ENCODE measurements around the gene KCTD15. TPM values are rescaled to one million over a fixed set of nuclear protein-coding genes. Genes with fewer than 3 reads are reported as not detected.

The KCTD15 gene, protein sequence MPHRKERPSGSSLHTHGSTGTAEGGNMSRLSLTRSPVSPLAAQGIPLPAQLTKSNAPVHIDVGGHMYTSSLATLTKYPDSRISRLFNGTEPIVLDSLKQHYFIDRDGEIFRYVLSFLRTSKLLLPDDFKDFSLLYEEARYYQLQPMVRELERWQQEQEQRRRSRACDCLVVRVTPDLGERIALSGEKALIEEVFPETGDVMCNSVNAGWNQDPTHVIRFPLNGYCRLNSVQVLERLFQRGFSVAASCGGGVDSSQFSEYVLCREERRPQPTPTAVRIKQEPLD
- 25.4 and 28.1 TPM in 2 replicates for total RNA-seq (2014; rRNA removed; shearing (Covaris generic))

DNA sequence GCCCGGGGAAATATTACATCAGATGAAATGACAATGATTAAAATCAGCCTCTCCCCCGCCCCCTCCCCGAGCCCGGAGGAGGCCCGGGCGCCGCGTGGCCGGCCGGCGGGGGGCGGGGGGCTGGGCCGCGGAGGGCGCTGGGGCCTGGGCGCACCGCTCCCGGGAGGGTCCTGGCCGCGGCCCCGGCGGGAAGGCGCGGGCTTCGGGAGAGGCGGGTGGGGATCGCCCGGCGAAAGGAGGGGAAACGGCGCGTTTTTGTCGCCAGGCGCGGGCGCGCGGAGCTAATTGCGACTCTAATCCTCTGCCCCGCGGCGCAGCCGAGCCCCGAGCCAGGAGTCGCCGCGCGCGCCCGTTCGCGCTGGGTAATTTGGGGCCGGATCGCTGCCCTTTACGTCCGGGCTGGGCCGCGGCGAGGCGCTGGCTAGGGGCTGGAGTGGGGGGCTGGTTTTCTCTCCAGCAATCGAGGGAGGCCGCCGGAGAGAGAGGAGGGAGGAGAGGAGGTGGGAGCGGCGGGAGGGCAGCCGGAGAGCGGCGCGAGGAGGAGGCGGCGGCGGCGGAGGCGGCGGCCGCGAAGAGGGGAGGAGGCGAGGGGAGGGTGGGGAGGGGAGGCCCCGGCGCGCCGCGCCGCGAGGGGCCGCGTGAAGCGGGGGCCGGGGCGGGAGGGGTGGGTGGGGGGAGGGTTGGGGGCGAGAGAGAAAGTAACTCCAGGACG lies at the start of gene KCTD15:
KCTD15 (plus strand) TSS at position 707 of the 712 bp plus-strand sequence. CDS start 3,585 bp downstream, outside the sequence.
- DNase-seq (ENCODE audit: low spot score) = no peak

DNA sequence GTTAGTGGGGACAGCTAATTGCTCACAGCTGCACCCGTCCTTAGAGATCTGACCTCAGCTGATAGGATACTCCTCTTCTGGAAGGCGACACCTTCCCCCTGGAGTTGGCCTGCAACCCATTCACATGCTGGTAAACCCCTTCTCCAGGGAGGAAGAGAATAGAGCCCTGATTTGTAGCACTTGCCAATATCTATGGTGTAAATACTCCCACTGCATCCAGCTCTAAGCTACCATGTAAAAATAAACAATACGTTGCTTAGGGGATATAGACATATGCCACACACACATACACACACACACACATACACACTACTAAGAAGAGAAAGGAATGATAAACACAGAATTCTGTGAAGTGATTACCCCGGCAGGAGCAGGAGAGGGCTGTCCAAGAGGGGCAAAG lies 49.4 kb upstream of the KCTD15 start:
- DNase-seq (ENCODE audit: low spot score) = no peak

DNA sequence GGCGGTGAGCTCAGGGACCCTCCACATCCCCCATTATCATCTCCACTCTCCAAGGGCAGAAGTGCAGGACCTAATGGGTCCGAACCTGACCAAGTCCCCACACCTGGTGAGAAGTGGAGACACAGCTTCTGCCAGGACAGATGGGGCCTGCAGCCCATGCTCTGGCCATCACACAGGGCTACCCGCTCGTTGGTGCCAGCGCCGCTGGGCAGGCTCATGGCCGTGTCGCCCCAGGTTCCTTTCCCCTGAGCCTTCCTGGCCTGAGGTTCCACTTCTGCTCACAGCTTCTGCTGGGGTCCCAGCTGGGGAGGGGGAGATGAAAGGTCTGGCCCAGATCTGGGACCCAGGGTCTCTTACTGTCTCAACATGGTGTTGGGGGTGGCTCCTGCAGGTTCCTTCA lies 48.4 kb upstream of the KCTD15 start:
- DNase-seq (ENCODE audit: low spot score) = no peak

DNA sequence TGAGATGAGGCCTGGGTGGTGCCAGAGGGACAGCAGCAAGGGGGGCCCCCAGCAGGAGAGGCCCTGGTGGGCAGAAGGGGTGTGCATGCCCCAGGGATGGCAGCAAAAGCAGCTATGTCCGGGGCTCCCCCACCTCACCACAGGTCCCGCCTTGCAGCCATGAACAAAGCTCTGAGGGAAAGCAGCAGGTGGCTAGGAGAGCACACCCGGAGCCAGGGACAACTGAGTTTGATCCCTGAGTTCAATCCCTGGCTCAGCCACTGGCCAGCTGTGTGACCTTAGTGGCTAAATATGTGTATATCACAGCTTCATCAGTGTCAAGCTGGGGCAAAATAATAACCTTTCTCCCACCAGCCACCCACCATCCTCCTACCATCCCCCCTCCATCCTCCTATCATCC lies 47.7 kb upstream of the KCTD15 start:
- no peak for DNase-seq (ENCODE audit: low spot score)

DNA sequence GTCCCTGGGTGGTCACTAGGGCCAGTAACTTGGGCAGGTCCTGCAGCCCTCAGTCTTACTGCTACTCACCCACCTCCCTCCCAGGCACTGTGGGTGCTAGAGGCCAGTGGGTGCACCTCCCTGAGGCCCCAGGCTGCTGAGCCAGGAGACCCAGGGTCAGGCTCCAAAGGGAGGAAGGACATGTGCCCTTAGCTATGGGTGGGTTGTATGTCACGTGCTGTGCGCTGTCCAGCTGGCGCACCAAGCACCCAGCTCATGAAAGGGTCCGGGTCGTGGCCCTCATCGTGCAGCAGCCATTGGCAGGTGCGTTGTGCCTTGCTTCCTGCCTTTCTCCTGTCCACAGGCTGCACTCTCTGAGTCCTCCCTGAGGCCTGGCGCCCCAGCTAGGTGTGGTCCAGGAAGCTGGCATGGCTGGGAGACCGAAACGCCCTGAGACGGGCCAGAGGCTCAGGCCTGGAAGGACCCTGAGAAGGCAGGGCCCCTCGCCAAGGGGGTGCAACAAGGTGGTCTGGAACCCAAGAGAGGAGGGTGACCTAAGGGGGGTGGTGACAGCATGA lies 47.0 kb upstream of the KCTD15 start:
- no peak for DNase-seq (ENCODE audit: low spot score)

DNA sequence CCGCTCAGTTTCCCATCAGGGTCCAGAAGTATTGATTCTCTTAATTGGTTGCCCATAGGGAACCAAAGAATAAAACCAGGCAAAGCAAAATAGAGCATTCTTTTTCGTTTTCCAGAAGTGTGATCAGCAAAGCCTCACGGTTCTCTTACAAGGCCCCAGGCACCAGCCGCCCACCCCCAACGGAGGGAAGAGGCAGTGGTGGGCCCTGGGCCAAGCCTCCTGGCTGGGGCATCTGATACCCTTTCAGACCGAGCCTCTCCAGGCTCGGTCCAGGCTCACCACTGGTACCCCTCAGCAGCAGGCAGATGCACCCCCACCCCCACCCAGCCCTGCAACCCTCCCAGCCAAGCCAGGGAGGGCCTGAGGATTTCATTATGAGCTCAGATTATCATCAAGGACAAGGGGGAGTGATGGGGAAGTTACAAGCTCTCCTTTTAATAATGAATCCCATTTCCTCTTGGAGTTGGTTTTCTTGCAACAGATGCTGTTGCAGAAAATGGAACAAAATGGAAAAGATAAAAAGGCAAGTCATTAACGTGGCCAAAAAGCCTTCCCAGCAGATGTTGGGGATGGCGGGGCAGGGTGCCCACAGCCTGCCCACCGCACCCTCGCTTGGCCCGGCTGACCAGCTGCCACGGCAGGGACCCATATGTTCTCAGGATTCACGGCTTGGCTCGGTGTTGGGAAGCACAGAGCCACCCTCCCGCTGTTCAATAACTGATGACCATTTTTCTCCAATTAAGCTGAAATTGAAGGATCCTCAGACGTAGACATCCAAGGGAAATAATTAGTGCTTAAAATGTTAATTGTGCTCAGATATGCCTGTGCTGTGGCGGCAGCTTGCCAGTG lies 45.9 kb upstream of the KCTD15 start:
- DNase-seq (ENCODE audit: low spot score) = no peak

DNA sequence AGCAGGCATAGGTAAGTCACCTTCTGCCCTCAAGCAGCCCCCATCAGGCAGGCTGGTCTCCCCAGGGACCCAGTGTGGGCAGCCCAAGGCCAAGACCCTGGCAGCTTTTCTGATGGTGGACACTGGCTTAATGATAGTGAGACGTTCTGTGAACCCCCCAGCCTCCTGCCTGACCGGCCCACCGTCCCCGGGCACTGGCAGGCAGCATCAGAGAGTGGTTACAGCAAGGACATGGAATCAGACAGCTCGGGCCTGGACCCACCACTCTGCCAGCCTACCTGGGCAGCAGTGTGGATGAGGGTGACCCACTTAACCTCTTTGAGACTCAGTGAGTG lies 45.3 kb upstream of the KCTD15 start:
- no peak for DNase-seq (ENCODE audit: low spot score)

DNA sequence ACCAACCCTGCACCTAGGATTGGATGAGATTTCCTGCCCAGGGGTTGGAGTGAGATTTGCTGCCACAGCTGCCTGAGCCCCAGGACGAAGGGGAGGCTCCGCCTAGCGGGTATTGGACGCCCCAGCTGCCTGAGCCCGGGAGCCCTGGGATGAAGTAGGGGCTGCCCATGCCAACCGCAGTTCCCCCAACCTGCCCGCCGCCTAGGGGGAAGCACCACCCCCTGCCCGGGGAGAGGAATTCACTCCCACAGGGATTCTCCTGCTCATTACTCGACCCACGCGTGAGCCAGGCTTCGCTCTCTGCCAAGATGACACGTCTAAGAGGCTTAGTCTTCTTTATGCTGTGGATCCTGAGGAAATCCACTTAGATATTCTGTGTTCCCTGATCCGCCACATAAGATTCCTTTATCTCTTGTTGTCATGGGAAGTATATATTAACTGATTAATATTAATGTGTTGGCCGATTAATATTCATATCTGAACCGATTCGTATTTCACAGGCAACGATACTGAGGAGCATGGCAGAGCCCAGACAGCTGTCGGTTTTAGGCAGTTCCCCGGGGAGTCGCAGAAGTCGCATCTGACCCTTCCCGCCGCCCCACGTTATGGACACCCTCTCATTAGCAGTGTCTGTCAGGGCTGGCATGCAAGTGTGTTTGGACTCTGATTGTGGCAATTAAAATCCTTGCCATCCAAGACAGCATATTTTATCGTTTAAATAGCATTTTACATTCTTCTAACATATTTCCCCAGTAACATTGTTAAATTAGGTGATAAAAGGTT lies 44.5 kb upstream of the KCTD15 start:
- no peak for DNase-seq (ENCODE audit: low spot score)

DNA sequence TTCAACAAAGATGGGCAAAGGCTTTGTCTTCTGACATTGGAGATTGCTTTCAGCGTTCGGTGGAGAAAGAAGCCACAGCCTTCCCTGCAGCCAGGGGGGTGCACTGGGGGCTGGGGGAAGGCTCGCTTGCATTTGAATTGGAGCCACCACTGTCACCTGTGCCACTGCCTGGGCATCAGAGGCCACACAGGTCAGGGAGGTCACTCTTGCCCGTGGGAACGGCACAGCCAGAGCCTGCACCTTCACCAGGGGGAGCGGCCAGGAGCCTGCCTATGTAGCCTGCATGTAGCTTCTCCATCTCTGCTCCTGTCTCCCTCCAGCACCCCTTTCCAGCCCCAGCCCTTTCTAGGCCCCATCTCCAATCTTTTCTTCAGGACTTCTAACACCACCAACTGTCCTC lies 43.7 kb upstream of the KCTD15 start:
- no peak for DNase-seq (ENCODE audit: low spot score)

DNA sequence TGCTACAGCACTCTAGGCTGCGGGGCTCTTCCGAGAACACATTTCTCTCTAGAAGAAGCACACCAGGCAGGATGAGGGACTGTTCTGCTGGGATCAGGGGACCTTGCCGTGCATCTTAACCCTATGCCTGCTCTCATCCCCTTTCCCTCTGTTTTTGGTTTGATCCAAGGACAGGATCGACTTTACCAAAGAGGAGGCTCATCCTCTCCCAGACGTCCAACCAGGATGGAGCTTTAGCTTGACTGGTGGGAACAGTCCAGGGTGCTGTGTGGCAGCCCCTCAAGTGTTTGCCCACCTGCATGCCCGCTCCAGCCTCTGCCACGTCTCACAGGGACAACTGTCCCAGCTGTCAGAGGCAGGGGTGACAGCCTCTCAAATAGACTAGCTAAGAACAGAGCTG lies 42.3 kb upstream of the KCTD15 start:
- DNase-seq (ENCODE audit: low spot score) = no peak

DNA sequence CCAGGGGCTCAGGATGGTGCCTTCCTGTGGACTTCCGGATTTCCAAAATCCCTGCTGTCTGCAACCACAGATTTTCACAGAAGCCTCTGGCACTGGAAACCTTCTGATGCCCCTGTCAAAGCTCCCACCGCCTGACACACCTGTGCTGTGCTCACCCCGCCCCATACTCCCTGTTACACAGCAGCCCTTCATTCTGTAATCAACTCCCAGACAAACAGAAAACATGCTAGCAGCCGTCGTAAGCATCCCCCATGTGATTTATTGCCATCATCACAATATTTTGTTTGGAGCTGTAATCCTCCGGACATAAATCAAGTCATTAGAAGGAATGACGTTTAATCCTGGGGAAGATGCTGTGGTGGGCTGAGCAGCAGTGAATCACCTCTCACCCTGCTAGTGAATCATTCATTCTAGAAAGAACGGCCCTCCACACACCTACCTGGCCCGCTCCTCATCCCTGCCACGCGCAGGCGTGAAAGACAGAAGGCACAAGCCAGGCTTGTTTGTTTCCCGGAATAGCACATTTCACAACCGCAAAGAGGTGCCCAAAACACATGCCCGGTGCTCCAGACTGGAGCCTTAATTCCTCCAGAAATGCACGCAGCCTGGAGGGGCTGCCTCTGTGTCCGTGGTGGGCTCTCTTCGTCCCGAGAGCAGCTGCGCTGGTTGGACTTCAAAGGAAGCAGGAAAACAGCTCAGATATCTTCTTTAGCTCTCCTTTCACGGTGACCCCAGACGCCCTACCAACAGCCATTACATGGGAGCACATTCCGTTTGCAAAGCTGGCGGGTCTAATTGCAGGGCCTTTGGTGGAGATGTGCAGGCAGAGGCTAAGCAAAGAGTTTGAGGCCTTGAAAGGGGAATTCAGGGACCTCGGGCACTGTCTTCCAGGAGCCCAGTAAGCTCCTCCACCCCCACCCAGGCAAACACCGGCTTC lies 41.3 kb upstream of the KCTD15 start:
- DNase-seq (ENCODE audit: low spot score) = no peak

DNA sequence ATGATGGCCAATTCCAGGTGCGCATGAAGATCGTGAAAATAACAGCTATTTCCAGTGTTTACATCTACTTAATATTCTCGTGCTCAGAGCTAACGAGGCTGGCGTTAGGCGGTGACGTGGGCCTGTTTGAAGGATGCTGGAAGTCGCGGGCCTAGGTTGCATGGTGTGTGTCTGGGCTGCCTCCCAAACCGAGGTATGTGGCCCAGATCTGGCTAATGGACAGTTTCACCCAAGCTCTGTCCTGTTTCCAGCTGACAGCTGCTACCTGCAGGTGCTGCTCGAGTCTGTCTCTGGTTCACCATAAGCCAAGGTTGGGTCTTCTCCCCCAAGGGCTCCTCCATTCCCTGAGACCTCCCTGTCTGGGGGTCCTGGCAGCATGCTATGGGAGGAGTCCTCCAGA lies 40.5 kb upstream of the KCTD15 start:
- DNase-seq (ENCODE audit: low spot score) = no peak

DNA sequence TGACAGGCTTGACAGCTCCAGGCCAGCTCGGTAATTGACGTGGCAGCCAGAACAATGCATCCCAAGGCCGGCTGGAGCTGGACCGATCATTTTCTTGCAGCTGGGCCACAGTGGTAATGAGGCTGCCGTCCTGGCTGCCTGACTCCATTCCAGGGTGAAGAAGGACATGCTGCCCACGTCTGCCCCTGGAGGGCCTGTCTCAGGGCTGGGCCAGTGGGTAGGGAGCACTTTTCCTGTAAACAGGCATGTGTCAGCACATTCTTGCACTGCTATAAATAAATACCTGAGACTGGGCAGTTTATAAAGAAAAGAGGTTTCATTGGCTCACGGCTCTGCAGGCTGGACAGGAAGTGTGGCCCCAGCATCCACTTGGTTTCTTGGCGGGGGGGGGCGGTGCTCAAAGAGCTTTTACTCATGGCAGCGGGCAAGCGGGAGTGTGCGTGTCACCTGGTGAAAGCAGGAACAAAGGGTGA lies 38.1 kb upstream of the KCTD15 start:
- peak; percentile 16 for DNase-seq (ENCODE audit: low spot score)

DNA sequence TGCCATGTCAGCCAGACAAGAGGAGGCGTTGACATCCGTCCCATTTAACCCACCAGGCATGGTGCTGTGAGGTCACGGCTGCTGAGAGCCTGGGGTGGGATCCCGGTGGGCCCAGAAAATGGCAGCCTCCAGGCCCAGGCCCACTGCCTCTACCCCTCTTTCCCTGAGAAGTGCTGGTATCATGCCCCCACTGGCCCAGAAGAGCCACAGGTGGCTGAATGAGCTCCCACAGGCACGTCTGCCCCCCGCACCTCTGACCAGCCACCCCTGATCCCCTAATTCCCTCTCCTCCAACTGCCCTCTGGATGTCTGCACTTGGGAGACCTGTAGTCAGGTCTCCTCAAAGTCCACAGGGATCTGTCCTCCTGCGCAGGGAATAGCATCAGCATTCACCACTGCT lies 37.3 kb upstream of the KCTD15 start:
- no peak for DNase-seq (ENCODE audit: low spot score)

DNA sequence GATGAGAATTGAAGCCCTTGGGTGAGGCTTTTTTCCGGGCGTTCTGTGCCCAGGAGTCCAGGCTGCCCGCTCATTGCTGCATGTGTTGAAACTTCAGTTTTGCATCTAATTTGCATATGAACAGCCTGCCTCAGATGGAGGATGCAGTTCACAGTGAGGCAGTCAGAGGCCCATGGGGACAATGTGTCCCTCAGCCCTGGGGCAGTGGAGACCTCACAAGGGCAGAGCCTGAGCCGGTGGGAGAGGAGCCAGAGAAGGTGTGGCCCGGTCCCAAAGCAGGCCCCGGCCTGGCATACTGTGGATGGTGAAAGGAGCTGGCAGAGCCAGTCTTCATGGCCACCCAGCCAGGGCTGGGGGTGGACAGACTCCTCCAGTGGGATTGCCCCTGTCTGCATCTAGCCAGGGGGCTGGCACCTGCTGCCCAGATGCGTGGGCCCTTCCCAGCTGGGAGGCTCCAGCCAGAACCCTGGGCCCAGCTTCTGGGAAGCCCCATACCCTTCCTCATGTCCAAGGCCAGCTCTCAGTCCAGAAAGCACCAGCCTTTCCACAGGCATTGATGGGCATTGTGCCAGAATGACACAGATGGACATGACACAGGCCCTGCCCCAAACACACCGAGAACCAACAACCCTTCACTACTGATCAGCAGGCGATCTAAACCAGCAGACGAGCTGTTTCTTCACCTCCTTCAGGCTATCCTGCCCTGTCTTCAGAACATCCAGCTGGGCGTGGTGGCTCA lies 32.9 kb upstream of the KCTD15 start:
- no peak for DNase-seq (ENCODE audit: low spot score)

DNA sequence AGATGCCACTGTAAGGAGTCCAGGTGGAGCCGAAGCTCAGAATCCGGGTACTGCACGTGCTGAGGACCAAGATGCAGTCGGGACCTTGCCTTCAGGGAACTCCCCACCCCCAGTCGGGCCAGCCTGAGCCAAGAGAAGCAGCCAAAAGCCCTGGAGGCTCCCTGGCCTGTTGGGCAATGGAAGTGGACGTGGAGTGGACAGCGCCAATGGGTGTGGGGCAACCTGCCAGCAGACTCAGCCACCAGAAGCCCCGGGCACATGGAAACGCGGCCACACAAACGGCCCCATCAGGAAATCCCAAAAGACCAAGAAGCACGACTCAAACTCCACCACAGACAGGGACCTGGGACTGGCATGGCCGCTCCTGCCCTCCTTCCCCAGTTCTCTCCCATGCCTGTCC lies 30.0 kb upstream of the KCTD15 start:
- DNase-seq (ENCODE audit: low spot score) = no peak

DNA sequence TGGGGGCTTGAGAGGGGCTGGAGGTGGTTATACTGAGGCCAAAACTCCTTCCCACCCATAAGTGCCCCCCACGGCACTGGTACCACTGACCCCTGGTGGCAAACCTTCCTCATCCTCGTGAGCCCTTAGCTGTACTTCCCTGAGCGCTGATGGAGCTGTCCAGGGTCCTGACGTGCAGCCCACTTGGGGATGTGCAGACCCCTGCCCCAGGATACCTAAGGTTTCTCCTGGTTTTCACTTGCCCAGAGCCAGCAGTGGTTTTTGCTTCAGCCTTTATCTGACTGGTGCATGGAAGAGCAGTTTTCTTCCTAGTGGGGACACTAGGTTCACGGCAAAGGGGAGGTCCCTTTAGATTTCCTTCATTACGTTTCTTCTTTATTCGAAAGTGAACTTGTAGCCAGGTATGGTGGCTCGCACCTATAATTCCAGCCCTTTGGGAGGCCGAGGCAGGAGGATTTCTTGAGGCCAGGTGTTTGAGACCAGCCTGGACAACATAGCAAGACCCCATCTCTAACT lies 28.7 kb upstream of the KCTD15 start:
- DNase-seq (ENCODE audit: low spot score) = peak; percentile 29

DNA sequence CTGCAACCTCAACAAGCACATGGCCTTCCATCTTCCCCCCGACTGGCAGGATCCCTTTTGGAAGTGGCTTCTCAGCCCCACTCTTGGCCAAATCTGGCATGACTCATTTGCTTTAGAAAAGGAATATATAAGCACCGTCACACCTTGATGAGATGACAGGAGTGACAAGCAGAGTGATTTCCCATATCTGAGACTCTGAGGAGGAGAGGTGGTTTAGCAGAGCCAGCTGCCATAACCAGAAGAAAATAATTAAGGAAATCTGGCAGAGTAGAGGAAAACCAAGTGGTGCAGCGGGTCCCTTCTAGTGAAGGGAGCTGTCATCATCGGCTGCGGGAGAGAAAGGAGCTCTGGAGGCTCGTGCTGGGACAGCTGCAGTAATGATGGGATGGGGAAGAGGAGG lies 27.5 kb upstream of the KCTD15 start:
- no peak for DNase-seq (ENCODE audit: low spot score)

DNA sequence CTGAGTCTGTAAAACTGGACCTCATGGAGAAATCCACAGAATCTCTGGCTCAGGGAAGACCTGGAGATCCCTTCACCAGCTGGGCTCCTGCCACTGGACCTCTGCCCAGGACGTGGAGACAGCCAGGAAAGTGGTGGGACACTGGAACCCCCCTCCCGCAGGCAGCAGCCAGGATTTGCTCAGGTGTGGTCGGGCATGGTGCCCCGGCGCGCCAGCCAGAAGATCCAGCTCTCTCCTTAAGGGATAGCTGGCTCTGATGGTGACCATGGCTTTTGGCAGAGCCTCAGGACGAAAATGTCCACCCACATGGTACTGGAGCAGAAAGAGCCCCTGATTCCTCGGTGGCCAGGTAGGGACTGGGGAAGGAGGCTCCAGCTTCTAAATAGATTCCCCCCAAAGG lies 26.6 kb upstream of the KCTD15 start:
- DNase-seq (ENCODE audit: low spot score) = no peak
